ENCODE data around the gene AXDND1.
"Not testable (repeated sequence)": the region's sequence is repeated elsewhere in the genome, so short reads cannot be mapped to it uniquely, and the experiment has no call there.

The AXDND1 gene

DNA sequence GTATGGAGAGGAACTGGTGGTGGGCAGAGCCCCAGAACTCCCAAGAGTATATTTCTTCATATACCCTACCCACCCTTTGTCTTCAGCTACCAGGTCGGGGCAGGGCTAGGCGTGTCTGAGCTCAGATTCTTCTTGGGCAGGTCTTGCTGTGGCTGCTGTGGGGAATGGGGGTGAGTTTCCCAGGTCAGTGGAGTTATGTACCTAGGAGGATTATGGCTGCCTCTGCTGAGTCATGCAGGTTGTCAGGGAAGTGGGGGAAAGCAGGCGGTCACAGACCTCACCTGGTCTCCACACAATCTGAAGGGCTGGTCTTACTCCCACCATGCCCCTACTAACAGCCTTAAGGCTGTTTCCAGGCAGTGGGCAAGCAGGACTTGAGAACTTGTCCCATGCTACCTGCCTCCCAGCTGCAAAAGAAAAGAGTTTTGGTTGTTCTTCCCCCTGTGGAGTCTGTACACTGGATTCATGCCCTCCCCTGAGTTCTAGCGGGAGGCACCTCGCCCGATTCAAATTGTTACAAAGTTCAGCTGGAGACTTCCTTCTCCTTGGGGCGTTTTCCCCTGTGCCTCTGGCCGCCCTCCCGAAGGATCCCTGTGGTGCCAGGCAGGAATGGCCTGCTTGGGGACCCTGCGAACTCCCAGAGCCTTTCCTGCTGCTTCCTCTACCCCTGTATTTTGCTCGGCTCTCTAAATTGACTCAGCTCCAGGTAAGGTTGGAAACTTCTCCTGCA, 151.4 kb downstream of the AXDND1 start:
- H3K79me2 ChIP-seq (ENCODE audit: insufficient read depth, low read length): no peaks in the 10 kb centered on the region
- no peaks in the 10 kb centered on the region for H3K4me1 ChIP-seq (ENCODE audit: insufficient read depth, low read length)
- no peak overlapping the region for H3K9ac ChIP-seq (ENCODE audit: low read depth, low read length)
- H3K27me3 ChIP-seq (ENCODE audit: insufficient read depth, low read length, poor library complexity): peaks cover 4% of the 10 kb centered on the region
- no peaks in the 10 kb centered on the region for H3K36me3 ChIP-seq (ENCODE audit: insufficient read depth, low read length)
- no peaks in the 10 kb centered on the region for H3K9me3 ChIP-seq (ENCODE audit: insufficient read depth, low read length, severe bottlenecking)
- no peak for TF ChIP-seq EZH2 (IDR thresholded peaks at IDR 0.05; ENCODE audit: borderline replicate concordance, low read depth, low read length, severe bottlenecking)
- no peak for TF ChIP-seq CTCF (IDR thresholded peaks at IDR 0.05; ENCODE audit: borderline replicate concordance, extremely low read depth, low read length, poor library complexity, severe bottlenecking)
- no peak overlapping the region for H3K4me3 ChIP-seq (ENCODE audit: low read depth in 1 of 2, low read length in 2 of 2)
- no peak overlapping the region for H3K4me2 ChIP-seq (ENCODE audit: insufficient read depth, low read length)
- H3K27ac ChIP-seq (ENCODE audit: low read length): no peak overlapping the region
- no peak overlapping the region for H2AFZ ChIP-seq (ENCODE audit: low read depth, low read length)
- no peak for DNase-seq
- no peak for ATAC-seq (ENCODE audit: insufficient read depth, low read depth)
- no peaks in the 10 kb centered on the region for H4K20me1 ChIP-seq (ENCODE audit: insufficient read depth, low read length)

- not testable (repeated sequence) for H3K4me2 ChIP-seq (ENCODE audit: insufficient read depth, low read length); H2AFZ ChIP-seq (ENCODE audit: low read depth, low read length); ATAC-seq (ENCODE audit: insufficient read depth, low read depth); H3K9me3 ChIP-seq (ENCODE audit: insufficient read depth, low read length, severe bottlenecking); H3K4me1 ChIP-seq (ENCODE audit: insufficient read depth, low read length); H3K27ac ChIP-seq (ENCODE audit: low read length); DNase-seq; H3K27me3 ChIP-seq (ENCODE audit: insufficient read depth, low read length, poor library complexity); H3K9ac ChIP-seq (ENCODE audit: low read depth, low read length); H3K79me2 ChIP-seq (ENCODE audit: insufficient read depth, low read length); H3K36me3 ChIP-seq (ENCODE audit: insufficient read depth, low read length); H3K4me3 ChIP-seq (ENCODE audit: low read depth in 1 of 2, low read length in 2 of 2); H4K20me1 ChIP-seq (ENCODE audit: insufficient read depth, low read length)
Measured at GRCh38 chr1:179518544-179518943, 152.8 kb downstream of the AXDND1 start.

- H3K27me3 ChIP-seq (ENCODE audit: insufficient read depth, low read length, poor library complexity): no peaks in the 10 kb centered on the region
- H3K36me3 ChIP-seq (ENCODE audit: insufficient read depth, low read length): no peaks in the 10 kb centered on the region
- H3K79me2 ChIP-seq (ENCODE audit: insufficient read depth, low read length): no peaks in the 10 kb centered on the region
- H2AFZ ChIP-seq (ENCODE audit: low read depth, low read length): no peak overlapping the region
- no peak overlapping the region for H3K4me3 ChIP-seq (ENCODE audit: low read depth in 1 of 2, low read length in 2 of 2)
- no peak overlapping the region for H3K4me2 ChIP-seq (ENCODE audit: insufficient read depth, low read length)
- H4K20me1 ChIP-seq (ENCODE audit: insufficient read depth, low read length): no peaks in the 10 kb centered on the region
- DNase-seq (no peak), ATAC-seq (ENCODE audit: insufficient read depth, low read depth) (no peak)
- no peak overlapping the region for H3K9ac ChIP-seq (ENCODE audit: low read depth, low read length)
- H3K27ac ChIP-seq (ENCODE audit: low read length): no peak overlapping the region
- TF ChIP-seq EZH2 (IDR thresholded peaks at IDR 0.05; ENCODE audit: borderline replicate concordance, low read depth, low read length, severe bottlenecking) (no peak), CTCF (IDR thresholded peaks at IDR 0.05; ENCODE audit: borderline replicate concordance, extremely low read depth, low read length, poor library complexity, severe bottlenecking) (no peak)
- no peaks in the 10 kb centered on the region for H3K9me3 ChIP-seq (ENCODE audit: insufficient read depth, low read length, severe bottlenecking)
- H3K4me1 ChIP-seq (ENCODE audit: insufficient read depth, low read length): no peaks in the 10 kb centered on the region
Measured at GRCh38 chr1:179529482-179530195, 163.9 kb downstream of the AXDND1 start.

GRCh38 chr1:179530352-179530751, 164.6 kb downstream of the AXDND1 start:
- Histone ChIP-seq H4K20me1 (ENCODE audit: insufficient read depth, low read length) (no peaks in the 10 kb centered on the region), H2AFZ (ENCODE audit: low read depth, low read length) (no peak overlapping the region), H3K36me3 (ENCODE audit: insufficient read depth, low read length) (no peaks in the 10 kb centered on the region), H3K79me2 (ENCODE audit: insufficient read depth, low read length) (no peaks in the 10 kb centered on the region), H3K4me2 (ENCODE audit: insufficient read depth, low read length) (no peak overlapping the region), H3K4me3 (ENCODE audit: low read depth in 1 of 2, low read length in 2 of 2) (no peak overlapping the region), H3K9me3 (ENCODE audit: insufficient read depth, low read length, severe bottlenecking) (no peaks in the 10 kb centered on the region), H3K27me3 (ENCODE audit: insufficient read depth, low read length, poor library complexity) (no peaks in the 10 kb centered on the region), H3K4me1 (ENCODE audit: insufficient read depth, low read length) (no peaks in the 10 kb centered on the region), H3K27ac (ENCODE audit: low read length) (no peak overlapping the region), H3K9ac (ENCODE audit: low read depth, low read length) (no peak overlapping the region)
- TF ChIP-seq CTCF (IDR thresholded peaks at IDR 0.05; ENCODE audit: borderline replicate concordance, extremely low read depth, low read length, poor library complexity, severe bottlenecking) (no peak), EZH2 (IDR thresholded peaks at IDR 0.05; ENCODE audit: borderline replicate concordance, low read depth, low read length, severe bottlenecking) (no peak)
- DNase-seq (no peak), ATAC-seq (ENCODE audit: insufficient read depth, low read depth) (no peak)

Measured in DND-41 (cell line).